Astrocyte (in vitro differentiated cells and primary cell): ENCODE results near the gene STKLD1.

Source experiments
- EZH2 ChIP-seq: IDR thresholded peaks from 2 replicates; pipeline ENCODE4 v1.6.1; 2012; ENCODE audit warnings: mild to moderate bottlenecking, low read length, inconsistent platforms; ENCODE audit not compliant: insufficient read depth
- TF ChIP-seq, protein P1 (sequence below): IDR thresholded peaks from 2 replicates; pipeline ENCODE4 v1.5.1; 2011; ENCODE audit warnings: low read depth, mild to moderate bottlenecking, inconsistent platforms, low read length, moderate library complexity; ENCODE audit not compliant: insufficient read depth

GRCh38 chr9:133344071-133344470, 32.1 kb upstream of the STKLD1 start:
- TF ChIP-seq, protein P1, sequence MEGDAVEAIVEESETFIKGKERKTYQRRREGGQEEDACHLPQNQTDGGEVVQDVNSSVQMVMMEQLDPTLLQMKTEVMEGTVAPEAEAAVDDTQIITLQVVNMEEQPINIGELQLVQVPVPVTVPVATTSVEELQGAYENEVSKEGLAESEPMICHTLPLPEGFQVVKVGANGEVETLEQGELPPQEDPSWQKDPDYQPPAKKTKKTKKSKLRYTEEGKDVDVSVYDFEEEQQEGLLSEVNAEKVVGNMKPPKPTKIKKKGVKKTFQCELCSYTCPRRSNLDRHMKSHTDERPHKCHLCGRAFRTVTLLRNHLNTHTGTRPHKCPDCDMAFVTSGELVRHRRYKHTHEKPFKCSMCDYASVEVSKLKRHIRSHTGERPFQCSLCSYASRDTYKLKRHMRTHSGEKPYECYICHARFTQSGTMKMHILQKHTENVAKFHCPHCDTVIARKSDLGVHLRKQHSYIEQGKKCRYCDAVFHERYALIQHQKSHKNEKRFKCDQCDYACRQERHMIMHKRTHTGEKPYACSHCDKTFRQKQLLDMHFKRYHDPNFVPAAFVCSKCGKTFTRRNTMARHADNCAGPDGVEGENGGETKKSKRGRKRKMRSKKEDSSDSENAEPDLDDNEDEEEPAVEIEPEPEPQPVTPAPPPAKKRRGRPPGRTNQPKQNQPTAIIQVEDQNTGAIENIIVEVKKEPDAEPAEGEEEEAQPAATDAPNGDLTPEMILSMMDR: no peak
- no peak for TF ChIP-seq EZH2
